ENCODE results near the gene ZNF18. TPM values are rescaled to one million over a fixed set of nuclear protein-coding genes. Genes with fewer than 3 reads are reported as not detected.

The ZNF18 gene
- total RNA-seq, 1 donor from 2014 or later, result 7.3 TPM

- no peak overlapping the region for H3K27ac Mint-ChIP-seq
- no peaks in the 10 kb centered on the region for H3K27me3 Mint-ChIP-seq
- no peak overlapping the region for H3K4me3 Mint-ChIP-seq
- no peak for DNase-seq (ENCODE audit: extremely low spot score, unreplicated experiment)
- H3K36me3 Mint-ChIP-seq, result peaks cover 16% of the 10 kb centered on the region
- H3K4me1 Mint-ChIP-seq (ENCODE audit: unreplicated experiment), result peaks cover 6% of the 10 kb centered on the region
- no peak for TF ChIP-seq CTCF (conservative IDR thresholded peaks at IDR 0.05)
- peaks cover 3% of the 10 kb centered on the region for H3K9me3 Mint-ChIP-seq
These were observed 40.7 kb upstream of the ZNF18 start for GRCh38 chr17:12037970-12038369.

DNA sequence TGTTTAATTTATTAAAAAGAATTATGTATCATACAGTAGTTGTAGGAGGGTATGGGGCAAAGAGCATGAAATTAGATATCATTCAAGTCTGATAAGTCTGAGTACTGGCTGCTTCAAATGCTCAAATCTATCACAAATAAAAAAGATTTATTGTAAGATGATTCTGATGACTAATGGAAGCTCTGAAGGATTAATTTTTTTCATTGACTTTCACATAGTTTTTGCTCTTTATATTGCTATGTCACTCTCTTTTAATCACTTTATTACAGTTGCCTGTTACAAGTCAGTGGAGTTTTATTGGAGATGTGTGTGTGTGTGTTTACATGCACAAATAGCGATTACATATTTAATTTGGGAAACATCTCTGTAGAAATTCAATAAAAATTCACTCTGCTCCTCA lies 38.4 kb upstream of the ZNF18 start:
- no peak overlapping the region for H3K4me3 Mint-ChIP-seq
- H3K27ac Mint-ChIP-seq, result no peak overlapping the region
- H3K27me3 Mint-ChIP-seq, result no peaks in the 10 kb centered on the region
- no peak for DNase-seq (ENCODE audit: extremely low spot score, unreplicated experiment)
- H3K36me3 Mint-ChIP-seq, result peaks cover 7% of the 10 kb centered on the region
- H3K4me1 Mint-ChIP-seq (ENCODE audit: unreplicated experiment), result peaks cover 14% of the 10 kb centered on the region
- H3K9me3 Mint-ChIP-seq, result no peaks in the 10 kb centered on the region
- no peak for TF ChIP-seq CTCF (conservative IDR thresholded peaks at IDR 0.05)

- H3K36me3 Mint-ChIP-seq, result peaks cover 7% of the 10 kb centered on the region
- H3K27me3 Mint-ChIP-seq, result no peaks in the 10 kb centered on the region
- no peak for DNase-seq (ENCODE audit: extremely low spot score, unreplicated experiment)
- no peak overlapping the region for H3K27ac Mint-ChIP-seq
- H3K9me3 Mint-ChIP-seq, result no peaks in the 10 kb centered on the region
- TF ChIP-seq CTCF (conservative IDR thresholded peaks at IDR 0.05), result no peak
- H3K4me1 Mint-ChIP-seq (ENCODE audit: unreplicated experiment), result peaks cover 12% of the 10 kb centered on the region
- H3K4me3 Mint-ChIP-seq, result no peak overlapping the region
These were observed 37.3 kb upstream of the ZNF18 start for GRCh38 chr17:12034538-12034937.

GRCh38 chr17:12028611-12029010 lies 31.3 kb upstream of the ZNF18 start:
- Mint-ChIP-seq H3K4me1 (ENCODE audit: unreplicated experiment) (peaks cover 20% of the 10 kb centered on the region), H3K36me3 (peaks cover 8% of the 10 kb centered on the region), H3K9me3 (no peaks in the 10 kb centered on the region), H3K4me3 (no peak overlapping the region), H3K27me3 (no peaks in the 10 kb centered on the region), H3K27ac (peak overlapping the region; percentile 86)
- DNase-seq (ENCODE audit: extremely low spot score, unreplicated experiment), result no peak
- no peak for TF ChIP-seq CTCF (conservative IDR thresholded peaks at IDR 0.05)

DNA sequence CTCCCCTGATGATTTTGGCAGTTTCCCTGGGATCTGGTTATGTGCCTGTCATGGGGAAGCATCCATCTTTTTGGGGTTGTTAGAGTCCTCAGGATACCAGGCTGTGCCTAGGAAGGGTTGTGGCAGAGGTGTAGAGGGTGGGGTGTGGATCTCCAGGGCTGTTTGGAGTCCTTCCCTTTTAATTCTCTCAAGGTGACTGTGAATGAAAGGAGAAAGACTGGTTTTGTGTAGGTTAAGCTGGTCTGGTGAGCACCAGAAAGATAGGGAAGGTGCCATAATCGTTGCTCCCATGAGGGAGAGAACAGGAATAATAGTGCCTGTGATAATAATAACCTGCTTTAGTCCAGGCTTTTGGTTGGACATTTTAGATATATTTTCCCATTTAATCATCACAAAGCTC lies 30.4 kb upstream of the ZNF18 start:
- peak overlapping the region; percentile 51 for H3K4me3 Mint-ChIP-seq
- DNase-seq (ENCODE audit: extremely low spot score, unreplicated experiment), result no peak
- peaks cover 25% of the 10 kb centered on the region for H3K4me1 Mint-ChIP-seq (ENCODE audit: unreplicated experiment)
- no peaks in the 10 kb centered on the region for H3K9me3 Mint-ChIP-seq
- peaks cover 8% of the 10 kb centered on the region for H3K36me3 Mint-ChIP-seq
- TF ChIP-seq CTCF (conservative IDR thresholded peaks at IDR 0.05), result no peak
- no peaks in the 10 kb centered on the region for H3K27me3 Mint-ChIP-seq
- H3K27ac Mint-ChIP-seq, result peak overlapping the region; percentile 86

GRCh38 chr17:12024327-12024726 lies 27.1 kb upstream of the ZNF18 start:
- TF ChIP-seq CTCF (conservative IDR thresholded peaks at IDR 0.05), result no peak
- H3K4me3 Mint-ChIP-seq, result peak overlapping the region; percentile 16
- no peaks in the 10 kb centered on the region for H3K9me3 Mint-ChIP-seq
- H3K4me1 Mint-ChIP-seq (ENCODE audit: unreplicated experiment), result peaks cover 22% of the 10 kb centered on the region
- H3K27me3 Mint-ChIP-seq, result peaks cover 8% of the 10 kb centered on the region
- H3K27ac Mint-ChIP-seq, result peak overlapping the region; percentile 69
- H3K36me3 Mint-ChIP-seq, result peaks cover 8% of the 10 kb centered on the region
- DNase-seq (ENCODE audit: extremely low spot score, unreplicated experiment), result no peak
